GM18873 (cell line): Measurements from ENCODE around the gene MYO15B.

Source experiments
- ATAC-seq: cut with Tn5 transposase; IDR thresholded peaks from one replicate; pipeline ENCODE4 v1.9.1; 2021; ENCODE audit warnings: mild to moderate bottlenecking, moderate library complexity, moderate number of reproducible peaks; ENCODE audit not compliant: unreplicated experiment, low FRiP score

Gene MYO15B

GRCh38 chr17:75654176-75654575, 66.6 kb downstream of the MYO15B start:
- ATAC-seq = no peak

GRCh38 chr17:75658237-75658636, 70.6 kb downstream of the MYO15B start:
- no peak for ATAC-seq

GRCh38 chr17:75661531-75661930, 73.9 kb downstream of the MYO15B start:
- no peak for ATAC-seq

GRCh38 chr17:75662511-75662910, 74.9 kb downstream of the MYO15B start:
- ATAC-seq = no peak

GRCh38 chr17:75664099-75664549, 76.5 kb downstream of the MYO15B start:
- peak; percentile 55 for ATAC-seq

GRCh38 chr17:75665981-75666380, 78.4 kb downstream of the MYO15B start:
- ATAC-seq = no peak

GRCh38 chr17:75666959-75667790, 79.6 kb downstream of the MYO15B start, which contains the start of the genes RECQL5 and SAP30BP:
RECQL5 (minus strand) TSS chr17:75667154; CDS start chr17:75666557, 597 bp downstream.
SAP30BP (plus strand) TSS chr17:75667338; CDS start chr17:75667373, 35 bp downstream.
- ATAC-seq = peak; percentile 49

- no peak for ATAC-seq
Observed at GRCh38 chr17:75667825-75668224, 80.2 kb downstream of the MYO15B start.

GRCh38 chr17:75668489-75668888, 80.9 kb downstream of the MYO15B start:
- no peak for ATAC-seq

GRCh38 chr17:75670868-75671267, 83.3 kb downstream of the MYO15B start:
- no peak for ATAC-seq

- no peak for ATAC-seq
Observed at GRCh38 chr17:75672011-75672410, 84.4 kb downstream of the MYO15B start.

- no peak for ATAC-seq
Observed at GRCh38 chr17:75673487-75673886, 85.9 kb downstream of the MYO15B start.
